ENCODE data around the gene P2RY6. TPM values are rescaled to one million over a fixed set of nuclear protein-coding genes. Genes with fewer than 3 reads are reported as not detected.

The P2RY6 gene
- total and polyA plus RNA-seq, 2 of the 4 experiments (the other 2 are of a cell fraction), result 0.44 TPM; not detected in 1

- Histone ChIP-seq H3K18ac (ENCODE audit: low read depth, low read length) (no peak overlapping the region), H2BK15ac (ENCODE audit: low read depth, low read length) (no peak overlapping the region), H2AK5ac (ENCODE audit: low read depth, low read length) (peak overlapping the region; percentile 68; the same call in 1 of the 2 replicates), H3K27me3 (ENCODE audit: control insufficient read depth, insufficient read depth, low read length) (no peaks in the 10 kb centered on the region), H3K23ac (ENCODE audit: low read depth, low read length) (no peak overlapping the region), H3K56ac (ENCODE audit: extremely low read depth, insufficient read depth, low read length) (no peak overlapping the region), H3K4me2 (ENCODE audit: low read depth, low read length) (no peak overlapping the region), H3K4me1 (ENCODE audit: control insufficient read depth, insufficient read depth, low read length) (peaks cover 3% of the 10 kb centered on the region), H2BK5ac (ENCODE audit: low read depth, low read length, poor library complexity, severe bottlenecking) (no peak overlapping the region), H2AFZ (replicated peaks; ENCODE audit: low read length, poor library complexity) (peak overlapping the region; percentile 24), H3K79me1 (ENCODE audit: low read depth in 1 of 2, low read length in 2 of 2) (no peaks in the 10 kb centered on the region), H3K27ac (ENCODE audit: insufficient read depth, low read length) (no peak overlapping the region), H3K9ac (ENCODE audit: low read depth, low read length) (no peak overlapping the region), H2BK20ac (ENCODE audit: low read depth, low read length) (no peak overlapping the region), H3K36me3 (ENCODE audit: control insufficient read depth, insufficient read depth, low read length) (no peaks in the 10 kb centered on the region), H3K9me3 (ENCODE audit: control insufficient read depth, insufficient read depth, low read length) (no peaks in the 10 kb centered on the region), H3K9me1 (ENCODE audit: insufficient read depth, low read length) (peaks cover 12% of the 10 kb centered on the region), H4K91ac (ENCODE audit: insufficient read depth, low read depth, low read length) (no peak overlapping the region; the same call in 1 of the 2 replicates), H3K4me3 (ENCODE audit: insufficient read depth, low read depth, low read length) (no peak overlapping the region), H3K4ac (ENCODE audit: low read depth, low read length) (peak overlapping the region; percentile 39; the same call in 1 of the 2 replicates), H2BK120ac (ENCODE audit: low read depth, low read length) (no peak overlapping the region), H4K5ac (ENCODE audit: low read depth, low read length) (no peak overlapping the region), H3K14ac (replicated peaks; ENCODE audit: low read depth, low read length) (no peak overlapping the region; the same call in 1 of the 2 replicates), H4K20me1 (ENCODE audit: insufficient read depth, low read length) (no peaks in the 10 kb centered on the region), H4K8ac (ENCODE audit: low read depth in 2 of 2, low read length in 2 of 2) (no peak overlapping the region), H2AK9ac (replicated peaks; ENCODE audit: low read depth, low read length, poor library complexity) (peak overlapping the region; percentile 76)
- ChIA-PET POLR2A (ENCODE audit: unreplicated experiment) (no interaction called here), CTCF (no interaction called here)
- ATAC-seq (ENCODE audit: low read depth) (no peak), DNase-seq (no peak)
- dilution Hi-C loops (cut with HindIII; ENCODE audit: low sequenced_read_pairs, unreplicated experiment), result no loop called here
- TF ChIP-seq CTCF (conservative IDR thresholded peaks at IDR 0.05; ENCODE audit: low read depth, low read length) (no peak), POLR2A (IDR thresholded peaks at IDR 0.05; ENCODE audit: low read depth, low read length) (no peak)
- WGBS, 2 experiments (ENCODE audit: extremely low coverage in 2 of 2, insufficient read length in 1 of 2), result 93% methylated on average over 21 of the region's 35 CpGs; no CpG with 5 or more reads in 1 of the 2 experiments
- BruUV-seq (replicated peaks), result no TSS peak
- intact Hi-C loops (cut with micrococcal nuclease), result no loop called here
- in situ Hi-C loops (cut with MboI; ENCODE audit: low sequenced_read_pairs), result loop anchor here (5.0 kb wide), 1 partner anchor 41 kb away; no protein-coding TSS in a partner anchor
Measured at GRCh38 chr11:73296501-73297230, 24.5 kb downstream of the P2RY6 start.

All from IMR-90 (cell line).